SW480 (cell line): Measurements from ENCODE around the gene ATF7.
"Not testable (repeated sequence)": the region's sequence is repeated elsewhere in the genome, so short reads cannot be mapped to it uniquely, and the experiment has no call there.

Experiments used
- DNase-seq: peaks from one replicate; pipeline ENCODE4 v3.0.0-alpha.2; 2016; ENCODE audit warnings: low spot score

The ATF7 gene

GRCh38 chr12:53625946-53626701, at the start of gene ATF7:
ATF7 (minus strand) TSS chr12:53626382; CDS start chr12:53601000, 25,382 bp downstream.
- DNase-seq: peak; percentile 97

- DNase-seq: no peak
Observed at GRCh38 chr12:53674977-53675700, 49.0 kb upstream of the ATF7 start.

- no peak for DNase-seq
Observed at GRCh38 chr12:53670971-53671370, 44.8 kb upstream of the ATF7 start.

GRCh38 chr12:53670308-53670707, 44.1 kb upstream of the ATF7 start:
- no peak for DNase-seq

GRCh38 chr12:53667080-53667479, 40.9 kb upstream of the ATF7 start:
- no peak for DNase-seq

- DNase-seq: no peak
Observed at GRCh38 chr12:53664936-53665335, 38.8 kb upstream of the ATF7 start.

- no peak for DNase-seq
Observed at GRCh38 chr12:53664191-53664590, 38.0 kb upstream of the ATF7 start.

GRCh38 chr12:53660041-53660440, 33.9 kb upstream of the ATF7 start:
- DNase-seq: no peak

GRCh38 chr12:53659571-53659981, 33.4 kb upstream of the ATF7 start:
- no peak for DNase-seq

GRCh38 chr12:53659011-53659551, 32.9 kb upstream of the ATF7 start:
- DNase-seq: peak; percentile 87

- no peak for DNase-seq
Observed at GRCh38 chr12:53657041-53657440, 30.9 kb upstream of the ATF7 start.

- DNase-seq: no peak
Observed at GRCh38 chr12:53653595-53653994, 27.4 kb upstream of the ATF7 start.

- no peak for DNase-seq
Observed at GRCh38 chr12:53652366-53652765, 26.2 kb upstream of the ATF7 start.

- DNase-seq: no peak
Observed at GRCh38 chr12:53651737-53652136, 25.6 kb upstream of the ATF7 start.

- DNase-seq: not testable (repeated sequence)
Observed at GRCh38 chr12:53646300-53646699, 20.1 kb upstream of the ATF7 start.

- DNase-seq: no peak
Observed at GRCh38 chr12:53645165-53645564, 19.0 kb upstream of the ATF7 start.

GRCh38 chr12:53644133-53644532, 18.0 kb upstream of the ATF7 start:
- DNase-seq: no peak

GRCh38 chr12:53643232-53643979, 17.2 kb upstream of the ATF7 start:
- DNase-seq: no peak

GRCh38 chr12:53638057-53638456, 11.9 kb upstream of the ATF7 start:
- no peak for DNase-seq

GRCh38 chr12:53636641-53637040, 10.5 kb upstream of the ATF7 start:
- DNase-seq: no peak

GRCh38 chr12:53635708-53636107, 9.5 kb upstream of the ATF7 start:
- DNase-seq: not testable (repeated sequence)

- no peak for DNase-seq
Observed at GRCh38 chr12:53631721-53632120, 5.5 kb upstream of the ATF7 start.
